Putamen (tissue), 1 donor: Measurements from ENCODE around the gene MAN1B1.

ENCODE experiments used
- DNase-seq: peaks from one replicate; pipeline ENCODE4 v3.0.0-alpha.2; 2016; ENCODE audit warnings: low spot score

Gene MAN1B1

DNA sequence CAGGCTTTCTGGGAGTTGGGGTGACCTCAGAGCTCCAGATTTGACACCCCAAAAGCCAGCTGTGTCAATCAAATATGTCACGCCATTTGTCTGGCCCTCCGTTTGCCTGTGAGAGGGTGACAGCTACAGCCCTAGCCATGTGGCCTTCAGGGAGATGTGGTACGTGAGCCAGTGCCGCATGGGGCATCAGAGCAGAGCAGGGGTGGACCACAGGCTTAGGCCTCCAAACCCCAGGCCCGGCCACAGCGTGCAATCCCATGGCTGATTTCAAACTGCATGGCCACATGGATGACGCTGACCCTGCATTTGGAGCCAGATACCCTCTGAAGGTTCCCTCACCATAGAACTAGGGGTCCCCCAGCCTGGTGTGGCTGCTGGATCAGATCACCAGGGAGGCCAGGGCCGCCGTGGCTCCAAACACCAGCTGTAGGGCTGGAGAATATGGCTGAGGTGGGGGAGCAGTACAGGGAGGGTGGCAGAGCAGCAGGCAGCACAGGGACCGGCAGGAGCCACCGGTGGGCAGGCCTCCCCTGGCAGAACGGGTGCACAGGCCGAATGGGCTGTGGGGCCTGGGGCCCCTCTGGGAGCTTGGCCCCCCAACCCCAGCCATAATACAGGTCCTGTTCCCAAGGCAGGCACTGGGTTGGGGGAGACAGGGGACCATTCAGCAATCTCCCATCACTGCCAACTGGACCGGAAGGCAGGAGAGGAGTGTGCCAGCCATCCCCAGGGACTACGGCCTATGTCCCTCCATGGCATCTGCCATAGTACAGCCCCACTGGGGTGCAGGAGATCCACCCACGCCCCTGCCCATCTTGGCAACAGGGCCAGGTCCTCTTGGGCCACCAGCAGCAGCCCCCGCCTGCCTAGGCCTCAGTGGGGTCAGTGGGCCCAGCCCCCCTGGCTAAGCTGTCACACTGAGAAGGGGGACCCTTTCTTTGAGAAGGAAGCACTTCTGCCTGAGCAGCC is 18.0 kb upstream of the MAN1B1 start:
- DNase-seq = no peak

- DNase-seq = no peak
Measured at GRCh38 chr9:137069508-137070091, 17.2 kb upstream of the MAN1B1 start.

- peak; percentile 87 for DNase-seq
Measured at GRCh38 chr9:137070201-137070905, 16.4 kb upstream of the MAN1B1 start, which contains the start of gene SAPCD2. SAPCD2 (minus strand) TSS chr9:137070557; CDS start chr9:137070460, 97 bp downstream.

DNA sequence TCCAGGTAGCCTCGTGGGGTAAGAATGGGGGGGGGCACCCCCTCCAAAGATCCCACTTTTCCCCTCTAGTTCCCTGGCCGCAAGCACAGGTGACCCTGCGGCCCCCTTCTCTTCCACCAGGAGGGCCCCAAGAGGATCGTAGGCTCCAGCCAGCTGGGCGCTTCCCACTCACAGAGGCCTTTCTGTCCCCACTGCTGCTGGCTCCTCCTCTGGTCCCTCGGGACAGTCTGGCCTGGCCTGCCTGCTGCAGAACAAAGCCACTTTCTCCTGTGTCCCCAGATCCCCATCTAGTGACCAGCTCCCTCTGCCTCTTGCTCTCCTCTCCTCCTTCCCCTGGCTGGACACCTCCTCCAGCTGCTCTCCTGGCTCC is 15.9 kb upstream of the MAN1B1 start:
- DNase-seq = peak; percentile 93

GRCh38 chr9:137071282-137071681 is 15.5 kb upstream of the MAN1B1 start:
- DNase-seq = no peak

DNA sequence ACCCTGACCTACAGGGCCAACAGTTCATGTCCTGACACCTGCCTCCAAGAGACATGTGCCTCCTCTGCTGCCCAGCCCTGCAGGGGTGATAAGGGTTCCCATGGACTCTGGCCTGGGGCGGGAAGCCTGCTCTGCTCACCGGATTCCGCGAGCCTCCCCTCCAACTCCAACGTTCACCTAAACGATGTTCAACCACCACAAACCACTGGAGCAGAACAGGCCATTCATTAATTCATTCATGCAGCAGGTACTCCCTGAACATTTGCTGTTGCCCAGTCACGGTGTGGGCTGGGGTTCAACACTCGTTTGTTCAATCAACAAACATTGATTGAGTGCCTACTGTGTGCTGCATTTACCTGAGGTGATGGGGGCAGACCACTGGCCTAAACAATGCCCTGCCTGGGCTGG is 12.8 kb upstream of the MAN1B1 start:
- DNase-seq = no peak

DNA sequence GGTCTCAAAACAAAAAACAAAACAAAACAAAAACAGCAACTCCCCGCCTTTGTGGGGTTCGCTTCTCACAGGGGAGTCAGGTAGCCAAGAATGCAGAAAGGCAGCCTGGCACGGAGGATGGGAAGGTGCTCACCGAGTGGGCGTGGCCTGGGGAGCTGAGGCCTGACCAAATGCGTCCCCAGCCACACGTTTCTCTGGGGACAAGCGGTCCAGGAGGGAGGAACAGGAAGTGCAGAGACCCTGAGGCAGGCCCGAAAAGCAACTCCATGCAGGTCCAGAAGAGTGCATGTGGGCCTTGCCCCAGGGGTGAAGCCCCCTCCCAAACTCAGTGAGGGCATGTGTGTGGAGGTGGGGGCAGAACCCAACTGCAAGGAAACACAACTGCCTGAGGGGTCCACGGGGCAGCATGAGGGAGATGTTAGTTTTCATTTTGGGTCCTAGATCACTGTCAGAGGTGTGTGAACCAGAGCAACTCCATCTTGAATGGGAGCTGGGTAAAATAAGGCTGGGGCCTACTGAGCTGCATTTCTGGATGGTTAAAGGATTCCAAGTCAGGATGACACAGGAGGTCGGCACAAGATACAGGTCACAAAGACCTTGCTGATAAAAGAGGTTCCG is 12.0 kb upstream of the MAN1B1 start:
- no peak for DNase-seq

DNA sequence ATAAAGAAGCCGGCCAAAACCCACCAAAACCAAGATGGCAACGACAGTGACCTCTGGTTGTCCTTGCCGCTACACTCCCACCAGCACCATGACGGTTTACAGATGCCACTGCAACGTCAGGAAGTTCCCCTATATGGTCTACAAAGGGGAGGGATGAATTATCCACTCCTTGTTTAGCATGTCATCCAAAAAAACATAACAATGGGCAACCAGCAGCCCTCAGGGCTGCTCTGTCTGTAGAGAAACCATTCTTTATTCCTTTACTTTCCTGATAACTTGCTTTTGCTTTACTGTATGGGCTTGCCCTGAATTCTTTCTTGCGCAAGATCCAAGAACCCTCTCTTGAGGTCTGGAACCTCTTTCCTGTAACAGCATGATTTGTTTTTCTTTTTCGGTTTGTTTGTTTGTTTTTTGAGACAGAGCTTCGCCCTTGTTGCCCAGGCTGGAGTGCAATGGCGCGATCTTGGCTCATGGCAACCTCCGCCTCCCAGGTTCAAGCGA is 11.5 kb upstream of the MAN1B1 start:
- no peak for DNase-seq

GRCh38 chr9:137076636-137077009 is 10.2 kb upstream of the MAN1B1 start:
- DNase-seq = no peak

DNA sequence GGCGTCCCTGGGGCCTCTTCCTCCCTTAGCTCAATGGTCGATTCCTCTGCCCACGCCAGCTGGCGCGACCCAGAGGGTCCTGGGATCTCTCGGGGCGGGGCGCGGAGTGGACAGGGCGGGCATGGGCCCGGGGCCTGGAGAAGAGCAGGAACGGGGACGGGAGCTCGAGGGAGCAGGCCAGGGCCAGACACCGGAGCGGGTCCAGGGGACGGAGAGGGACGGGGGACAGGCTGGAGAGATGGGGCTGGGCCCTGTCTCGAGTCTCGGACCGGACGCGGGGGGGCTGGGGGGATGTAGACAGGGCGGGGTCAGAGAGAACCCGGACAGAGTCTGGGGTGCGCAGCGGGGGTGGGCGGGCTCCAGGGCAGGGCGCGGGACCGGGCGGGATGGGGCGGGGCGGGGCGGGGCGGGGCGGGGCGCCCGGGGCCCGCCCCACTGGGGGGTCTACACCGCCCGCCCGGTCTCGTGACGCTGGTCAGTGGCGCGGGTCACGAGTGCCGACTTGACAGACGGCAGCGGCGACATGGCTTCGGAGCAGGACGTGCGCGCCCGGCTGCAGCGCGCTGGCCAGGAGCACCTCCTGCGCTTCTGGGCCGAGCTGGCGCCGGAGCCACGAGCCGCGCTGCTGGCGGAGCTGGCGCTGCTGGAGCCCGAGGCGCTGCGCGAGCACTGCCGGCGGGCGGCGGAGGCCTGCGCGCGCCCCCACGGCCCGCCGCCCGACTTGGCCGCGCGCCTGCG is 9.6 kb upstream of the MAN1B1 start, which contains the start of gene UAP1L1:
UAP1L1 (plus strand) TSS at position 508 of the 738 bp plus-strand sequence; CDS start at position 524, 16 bp downstream.
- DNase-seq = peak; percentile 82

DNA sequence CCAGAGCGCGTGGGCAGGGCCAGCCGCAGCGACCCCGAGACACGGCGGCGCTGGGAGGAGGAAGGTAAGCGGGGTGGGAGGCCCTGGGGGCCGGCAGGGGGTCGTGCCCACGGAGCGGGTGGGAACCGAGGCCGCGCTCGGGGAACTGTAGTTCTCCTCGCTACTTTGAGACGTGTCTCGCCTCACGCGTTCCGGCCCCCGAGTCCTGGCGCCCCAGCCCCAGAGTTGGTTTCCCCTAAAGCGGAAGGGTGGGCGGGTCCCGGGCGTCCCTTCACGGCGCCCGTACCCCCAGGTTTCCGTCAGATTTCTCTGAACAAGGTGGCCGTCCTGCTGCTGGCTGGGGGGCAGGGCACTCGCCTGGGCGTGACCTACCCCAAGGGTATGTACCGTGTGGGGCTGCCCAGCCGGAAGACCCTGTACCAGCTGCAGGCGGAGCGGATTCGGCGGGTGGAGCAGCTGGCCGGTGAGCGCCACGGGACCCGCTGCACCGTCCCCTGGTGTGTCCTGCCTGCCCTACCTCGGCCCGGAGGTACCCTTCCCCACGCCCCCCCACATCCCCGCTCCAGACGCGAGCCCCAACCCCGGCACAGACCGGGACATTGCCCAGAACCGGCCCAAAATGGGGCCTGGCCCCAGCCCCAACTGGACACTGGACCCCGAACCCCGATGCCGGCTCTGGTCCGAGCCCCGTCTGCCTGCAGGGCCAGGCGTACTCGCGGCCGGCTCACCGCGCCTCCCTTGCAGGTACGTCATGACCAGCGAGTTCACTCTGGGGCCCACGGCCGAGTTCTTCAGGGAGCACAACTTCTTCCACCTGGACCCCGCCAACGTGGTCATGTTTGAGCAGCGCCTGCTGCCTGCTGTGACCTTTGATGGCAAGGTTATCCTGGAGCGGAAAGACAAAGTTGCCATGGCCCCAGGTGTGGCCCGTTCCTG is 8.8 kb upstream of the MAN1B1 start:
- DNase-seq = no peak

DNA sequence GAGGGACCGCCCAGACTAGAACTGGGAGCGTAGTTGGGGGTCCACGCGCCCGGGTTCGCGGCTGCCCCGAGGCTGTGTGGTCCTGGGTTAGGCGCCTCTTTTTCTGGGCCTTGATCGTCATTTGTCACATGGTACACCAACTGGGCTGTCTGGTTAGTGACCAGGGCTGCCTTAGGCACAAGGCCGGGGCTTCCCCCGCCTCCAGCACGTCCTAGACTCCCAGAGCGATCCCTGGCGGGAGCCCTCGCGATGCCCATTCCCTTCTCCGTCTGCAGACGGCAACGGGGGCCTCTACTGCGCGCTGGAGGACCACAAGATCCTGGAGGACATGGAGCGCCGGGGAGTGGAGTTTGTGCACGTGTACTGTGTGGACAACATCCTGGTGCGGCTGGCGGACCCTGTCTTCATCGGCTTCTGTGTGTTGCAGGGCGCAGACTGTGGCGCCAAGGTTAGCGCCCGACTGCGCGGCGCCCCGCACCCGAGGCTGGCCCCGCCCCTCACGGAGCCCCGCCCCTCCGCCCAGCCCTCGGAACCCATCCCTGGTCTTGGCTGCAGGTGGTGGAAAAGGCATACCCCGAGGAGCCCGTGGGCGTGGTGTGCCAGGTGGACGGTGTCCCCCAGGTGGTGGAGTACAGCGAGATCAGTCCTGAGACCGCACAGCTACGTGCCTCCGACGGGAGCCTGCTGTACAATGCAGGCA is 7.9 kb upstream of the MAN1B1 start:
- DNase-seq = no peak

DNA sequence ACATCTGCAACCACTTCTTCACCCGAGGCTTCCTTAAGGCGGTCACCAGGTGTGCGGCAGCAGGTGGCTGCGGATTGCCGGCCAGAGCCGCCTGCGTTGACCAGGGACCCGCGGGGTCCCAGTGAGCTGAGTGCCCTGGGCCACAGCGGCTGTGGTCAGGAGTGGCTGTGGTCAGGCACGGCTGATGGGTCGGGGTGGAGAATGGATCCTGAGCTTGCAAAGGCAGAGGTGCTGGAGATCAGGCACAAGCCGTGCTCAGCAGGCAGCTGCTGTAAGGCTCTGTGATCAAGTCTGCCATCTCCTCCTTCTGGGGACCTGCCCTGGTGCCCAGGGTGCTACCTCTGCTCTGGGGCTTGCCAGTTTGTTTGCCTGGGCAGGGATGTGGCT is 7.4 kb upstream of the MAN1B1 start:
- no peak for DNase-seq

DNA sequence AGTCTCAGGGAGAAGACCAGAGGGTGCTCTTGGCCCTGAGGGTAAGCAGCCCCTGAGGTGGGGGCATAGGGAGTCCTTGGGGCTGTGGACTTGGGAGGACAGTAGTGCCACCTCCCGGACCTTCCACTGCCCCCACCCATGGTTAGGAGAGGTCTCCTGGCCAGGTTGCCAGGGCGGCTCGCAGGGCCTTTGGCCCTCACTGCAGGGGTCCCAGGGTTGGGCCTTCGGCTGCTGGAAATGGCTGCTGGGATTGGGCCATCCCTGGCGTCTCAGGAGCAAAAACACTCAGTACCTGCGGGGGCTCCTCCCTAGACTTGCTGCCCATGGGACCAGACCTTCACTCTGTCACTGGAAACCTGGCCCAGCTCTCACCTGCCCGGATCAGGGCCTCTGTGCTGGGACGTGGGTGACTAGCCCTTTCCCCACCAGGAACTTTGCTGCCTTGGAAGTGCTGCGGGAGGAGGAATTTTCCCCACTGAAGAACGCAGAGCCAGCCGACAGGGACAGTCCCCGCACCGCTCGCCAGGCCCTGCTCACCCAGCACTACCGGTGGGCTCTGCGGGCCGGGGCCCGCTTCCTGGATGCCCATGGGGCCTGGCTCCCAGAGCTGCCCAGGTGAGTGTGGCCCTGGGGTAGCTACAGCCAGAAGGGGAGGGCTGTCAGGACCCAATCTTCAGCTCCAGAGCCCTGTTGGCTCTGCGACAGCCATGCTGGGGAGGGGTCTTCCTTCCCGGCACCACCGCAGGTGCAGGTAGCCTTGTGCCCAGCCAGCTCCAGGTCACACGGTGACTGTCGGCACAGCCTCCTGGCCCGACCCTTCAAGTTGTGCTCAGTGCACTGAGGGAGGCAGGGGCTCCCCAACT is 6.3 kb upstream of the MAN1B1 start:
- DNase-seq = no peak

- no peak for DNase-seq
Measured at GRCh38 chr9:137082222-137082924, 4.4 kb upstream of the MAN1B1 start.

DNA sequence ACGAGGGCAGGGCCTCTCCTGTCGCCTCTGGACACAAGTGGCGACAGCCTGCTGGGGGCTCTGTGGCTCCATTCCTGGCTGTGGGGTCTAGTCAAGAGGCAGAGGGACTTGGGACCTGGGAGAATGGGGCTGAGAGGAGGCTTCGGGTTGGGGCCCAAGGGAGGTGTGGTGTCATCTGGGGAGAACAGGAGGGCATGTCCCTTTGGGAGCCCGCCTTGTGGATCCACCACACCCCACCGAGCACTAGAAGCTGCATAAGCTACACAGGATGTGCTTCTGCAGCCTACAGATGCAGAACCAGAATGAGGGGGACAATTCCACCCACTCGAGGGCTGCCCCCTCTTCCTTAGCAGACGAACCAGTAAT is 3.9 kb upstream of the MAN1B1 start:
- no peak for DNase-seq

DNA sequence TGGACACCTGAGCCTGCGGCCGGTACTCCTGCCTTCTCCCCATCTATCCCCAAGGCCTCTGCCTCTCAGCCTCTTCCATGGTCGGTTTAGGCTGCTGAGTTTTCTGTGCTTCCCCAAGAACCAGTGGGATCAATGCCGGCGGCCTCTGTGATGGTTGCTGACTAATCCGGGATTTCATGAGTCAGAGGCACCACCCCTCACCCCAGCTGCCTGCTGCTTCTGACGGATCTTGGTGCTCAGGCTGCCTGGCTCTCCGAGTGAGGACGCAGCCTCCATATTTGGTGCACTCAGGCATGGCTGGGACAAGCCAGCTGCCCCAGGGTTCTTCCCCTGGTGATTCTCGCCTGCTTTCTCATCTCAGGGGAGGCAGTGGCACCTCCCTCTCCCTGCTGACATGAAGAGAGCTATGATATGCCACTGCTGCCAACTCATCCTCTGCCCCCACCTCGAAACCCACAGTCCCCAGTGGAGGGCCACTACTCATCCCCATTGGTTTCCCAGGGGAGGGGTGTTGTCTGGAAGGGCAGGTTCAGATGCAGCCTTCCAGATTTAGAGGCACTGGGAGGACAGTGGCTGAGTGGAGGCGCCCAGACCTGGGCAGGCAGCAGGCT is 3.3 kb upstream of the MAN1B1 start:
- peak; percentile 65 for DNase-seq

DNA sequence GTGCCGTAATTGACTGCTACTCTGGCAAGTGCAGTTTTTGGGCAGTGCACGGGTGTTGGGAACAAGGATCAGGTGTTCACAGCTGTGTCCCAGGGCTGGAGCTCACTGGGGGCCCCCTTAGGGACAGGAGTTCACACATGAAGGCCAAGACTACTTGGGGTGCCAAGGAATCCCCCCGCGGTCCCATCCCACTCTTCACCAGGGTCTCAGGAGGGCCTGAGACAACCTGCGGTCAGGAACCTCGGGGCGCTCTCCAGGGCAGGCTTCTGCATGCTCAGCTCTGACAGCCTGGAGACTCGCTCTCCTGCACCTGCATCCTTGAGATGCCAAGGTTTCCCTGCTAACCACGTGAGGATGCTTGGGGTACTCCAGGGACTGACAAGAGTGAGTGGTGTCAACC is 2.3 kb upstream of the MAN1B1 start:
- DNase-seq = no peak
